NCI-H526 (cell line): ENCODE measurements around the gene LRRC49.

Source experiments
- DNase-seq, 2 experiments: peaks; one replicate each; lab custom pipeline; 2025; lab: John Stamatoyannopoulos, UW

The LRRC49 gene

GRCh38 chr15:71092056-71092600 is 199.5 kb downstream of the LRRC49 start:
- no peak for DNase-seq

- DNase-seq = peak; percentile 25 to 39
Observed at GRCh38 chr15:71093054-71094024, 200.7 kb downstream of the LRRC49 start.

GRCh38 chr15:71094137-71094536 is 201.5 kb downstream of the LRRC49 start:
- DNase-seq = no peak

GRCh38 chr15:71096676-71097075 is 204.1 kb downstream of the LRRC49 start:
- no peak for DNase-seq

GRCh38 chr15:71097890-71098289 is 205.3 kb downstream of the LRRC49 start:
- DNase-seq = no peak

GRCh38 chr15:71098920-71099319 is 206.3 kb downstream of the LRRC49 start:
- no peak for DNase-seq
